Trophoblast cell (in vitro differentiated cells and primary cell): ENCODE measurements around the gene RBPJL.

Source experiments
- DNase-seq, 2 donors: peaks; one replicate each; pipeline ENCODE4 v3.0.0-alpha.2; 2016
- H2AFZ ChIP-seq: 2 replicates; pipeline ENCODE4 v1.6.1; 2013; ENCODE audit warnings: low read length, moderate library complexity, mild to moderate bottlenecking; ENCODE audit not compliant: insufficient read depth, poor library complexity
- H2AK5ac ChIP-seq: 2 replicates; pipeline ENCODE4 v1.6.1; 2013; ENCODE audit warnings: mild to moderate bottlenecking, low read length
- H2BK120ac ChIP-seq: 2 replicates; pipeline ENCODE4 v1.6.1; 2013; ENCODE audit warnings: low read length, mild to moderate bottlenecking, moderate library complexity; ENCODE audit not compliant: insufficient read depth, poor library complexity
- H2BK12ac ChIP-seq: 2 replicates; pipeline ENCODE4 v1.6.1; 2013; ENCODE audit warnings: mild to moderate bottlenecking, low read length, moderate library complexity
- H2BK5ac ChIP-seq: 2 replicates; pipeline ENCODE4 v1.6.1; 2013; ENCODE audit warnings: low read length, low read depth, moderate library complexity, mild to moderate bottlenecking; ENCODE audit not compliant: poor library complexity
- H3K14ac ChIP-seq: 2 replicates; pipeline ENCODE4 v1.6.1; 2013; ENCODE audit warnings: mild to moderate bottlenecking, low read length
- H3K18ac ChIP-seq: 2 replicates; pipeline ENCODE4 v1.6.1; 2013; ENCODE audit warnings: mild to moderate bottlenecking, low read length
- H3K23ac ChIP-seq: 2 replicates; pipeline ENCODE4 v1.6.1; 2013; ENCODE audit warnings: low read length
- H3K27ac ChIP-seq: 2 replicates; pipeline ENCODE4 v1.5.1; 2013; ENCODE audit warnings: low read depth, mild to moderate bottlenecking, inconsistent platforms, low read length, moderate library complexity
- H3K27me3 ChIP-seq: 2 replicates; pipeline ENCODE4 v1.6.1; 2013; ENCODE audit warnings: inconsistent platforms, mild to moderate bottlenecking, low read length, moderate library complexity; ENCODE audit not compliant: insufficient read depth
- H3K36me3 ChIP-seq, 2 experiments: 1 replicate in 1 of 2; 2 replicates in 1 of 2; pipeline ENCODE4 v1.6.1; 2013; ENCODE audit warnings: low read length in 2 of 2, mild to moderate bottlenecking in 2 of 2, moderate library complexity in 1 of 2; ENCODE audit not compliant: insufficient read depth in 2 of 2, control insufficient read depth in 1 of 2
- H3K4ac ChIP-seq: 2 replicates; pipeline ENCODE4 v1.6.1; 2013; ENCODE audit warnings: low read depth, mild to moderate bottlenecking, low read length, moderate library complexity
- H3K4me1 ChIP-seq, 2 experiments: 1 replicate in 1 of 2; 2 replicates in 1 of 2; pipeline ENCODE4 v1.6.1; 2013; ENCODE audit warnings: low read length in 2 of 2, mild to moderate bottlenecking in 2 of 2, moderate library complexity in 1 of 2; ENCODE audit not compliant: insufficient read depth in 2 of 2, control insufficient read depth in 1 of 2
- H3K4me2 ChIP-seq: 2 replicates; pipeline ENCODE4 v1.6.1; 2013; ENCODE audit warnings: inconsistent platforms, mild to moderate bottlenecking, low read length, moderate library complexity
- H3K4me3 ChIP-seq: 2 replicates; pipeline ENCODE4 v1.5.1; 2013; ENCODE audit warnings: mild to moderate bottlenecking, low read depth, low read length, inconsistent platforms
- H3K79me1 ChIP-seq: one replicate; pipeline ENCODE4 v1.6.1; 2013; ENCODE audit warnings: low read length
- H3K79me2 ChIP-seq: 2 replicates; pipeline ENCODE4 v1.6.1; 2013; ENCODE audit warnings: low read length, mild to moderate bottlenecking; ENCODE audit not compliant: control insufficient read depth, insufficient read depth, poor library complexity
- H3K9ac ChIP-seq: 2 replicates; pipeline ENCODE4 v1.6.1; 2013; ENCODE audit warnings: mild to moderate bottlenecking, low read length
- H3K9me3 ChIP-seq: 2 replicates; pipeline ENCODE4 v1.6.1; 2013; ENCODE audit warnings: low read depth, mild to moderate bottlenecking, control low read depth, inconsistent platforms, low read length; ENCODE audit not compliant: insufficient read depth
- H4K12ac ChIP-seq: 2 replicates; pipeline ENCODE4 v1.6.1; 2013; ENCODE audit warnings: low read depth, mild to moderate bottlenecking, low read length, moderate library complexity
- H4K8ac ChIP-seq: 2 replicates; pipeline ENCODE4 v1.6.1; 2013; ENCODE audit warnings: low read depth, mild to moderate bottlenecking, low read length, moderate library complexity
- H4K91ac ChIP-seq: one replicate; pipeline ENCODE4 v1.6.1; 2013; ENCODE audit warnings: low read depth, mild to moderate bottlenecking, low read length, moderate library complexity
- WGBS: extraction: QIAGEN DNeasy Blood & Tissue Kit; methylation state at CpG from one replicate; pipeline ENCODE4 v1.1.7; 2013; ENCODE audit warnings: missing lambda C conversion rate; ENCODE audit not compliant: insufficient read length, insufficient coverage; ENCODE audit errors: extremely low coverage; 5-methylcytosine and 5-hydroxymethylcytosine counted together

Gene RBPJL

GRCh38 chr20:45304464-45304999 is 2.1 kb upstream of the RBPJL start:
- no peaks in the 10 kb centered on the region for H3K36me3 ChIP-seq
- peaks cover 0 to 3% of the 10 kb centered on the region in 2 experiments for H3K4me1 ChIP-seq
- no peak overlapping the region for H2BK12ac ChIP-seq
- no peak overlapping the region for H3K18ac ChIP-seq
- no peak for DNase-seq
- H2AFZ ChIP-seq, result no peak overlapping the region
- no peak overlapping the region for H2AK5ac ChIP-seq
- no CpG with 5 or more reads among the region's 43 CpGs for WGBS
- H3K4ac ChIP-seq, result no peak overlapping the region
- no peak overlapping the region for H3K4me3 ChIP-seq
- H2BK120ac ChIP-seq, result no peak overlapping the region
- peaks cover 4% of the 10 kb centered on the region for H3K9me3 ChIP-seq
- no peak overlapping the region for H3K27ac ChIP-seq
- no peak overlapping the region for H4K91ac ChIP-seq
- no peak overlapping the region for H3K23ac ChIP-seq
- H3K14ac ChIP-seq, result no peak overlapping the region
- no peaks in the 10 kb centered on the region for H3K79me1 ChIP-seq
- no peak overlapping the region for H3K9ac ChIP-seq
- no peak overlapping the region for H4K8ac ChIP-seq
- H3K79me2 ChIP-seq, result no peaks in the 10 kb centered on the region
- no peaks in the 10 kb centered on the region for H3K27me3 ChIP-seq
- no peak overlapping the region for H2BK5ac ChIP-seq
- H4K12ac ChIP-seq, result no peak overlapping the region
- H3K4me2 ChIP-seq, result no peak overlapping the region

- Histone ChIP-seq H3K36me3 (no peaks in the 10 kb centered on the region), H3K27me3 (no peaks in the 10 kb centered on the region), H4K8ac (no peak overlapping the region), H2BK12ac (no peak overlapping the region), H3K4me3 (no peak overlapping the region), H3K4me2 (no peak overlapping the region), H4K12ac (no peak overlapping the region), H2BK5ac (no peak overlapping the region), H2AFZ (no peak overlapping the region), H3K9ac (no peak overlapping the region), H3K79me1 (no peaks in the 10 kb centered on the region), H2AK5ac (no peak overlapping the region), H2BK120ac (no peak overlapping the region), H3K4me1 (peaks cover 0 to 3% of the 10 kb centered on the region in 2 experiments), H3K4ac (no peak overlapping the region), H3K18ac (no peak overlapping the region), H3K9me3 (peaks cover 4% of the 10 kb centered on the region), H3K14ac (no peak overlapping the region), H4K91ac (no peak overlapping the region), H3K27ac (no peak overlapping the region), H3K79me2 (no peaks in the 10 kb centered on the region), H3K23ac (no peak overlapping the region)
- DNase-seq, result no peak
- WGBS, result no CpG with 5 or more reads among the region's 4 CpGs
These were observed 1.4 kb upstream of the RBPJL start for GRCh38 chr20:45305262-45305661.

GRCh38 chr20:45307076-45307640 is 518 bp downstream of the RBPJL start:
- no peaks in the 10 kb centered on the region for H3K27me3 ChIP-seq
- no peak overlapping the region for H4K12ac ChIP-seq
- no peak overlapping the region for H3K4me2 ChIP-seq
- H3K4me1 ChIP-seq, result peaks cover 0 to 8% of the 10 kb centered on the region in 2 experiments
- no peak overlapping the region for H4K91ac ChIP-seq
- no peak overlapping the region for H2AK5ac ChIP-seq
- no peak overlapping the region for H2BK120ac ChIP-seq
- H3K9me3 ChIP-seq, result peaks cover 4% of the 10 kb centered on the region
- no peak overlapping the region for H3K14ac ChIP-seq
- no peak overlapping the region for H2BK12ac ChIP-seq
- no peaks in the 10 kb centered on the region for H3K79me2 ChIP-seq
- H3K79me1 ChIP-seq, result no peaks in the 10 kb centered on the region
- no peak overlapping the region for H3K27ac ChIP-seq
- H3K18ac ChIP-seq, result no peak overlapping the region
- H3K36me3 ChIP-seq, result no peaks in the 10 kb centered on the region
- H3K4ac ChIP-seq, result no peak overlapping the region
- no peak overlapping the region for H3K9ac ChIP-seq
- no peak overlapping the region for H3K4me3 ChIP-seq
- no peak overlapping the region for H2BK5ac ChIP-seq
- H2AFZ ChIP-seq, result no peak overlapping the region
- no peak overlapping the region for H3K23ac ChIP-seq
- no peak overlapping the region for H4K8ac ChIP-seq
- no peak for DNase-seq
- WGBS, result no CpG with 5 or more reads among the region's 16 CpGs

GRCh38 chr20:45308117-45308778 is 1.6 kb downstream of the RBPJL start, which contains the start of gene MATN4:
MATN4 (minus strand) TSS chr20:45308299; CDS start chr20:45305582, 2,717 bp downstream.
- no peak within 1 kb of the TSS for H3K4me2 ChIP-seq

More at GRCh38 chr20:45308117-45308778, 1.6 kb downstream of the RBPJL start, which contains the start of gene MATN4:
- no peak within 1 kb of the TSS for H3K4ac ChIP-seq
- H3K9ac ChIP-seq, result no peak within 1 kb of the TSS
- H3K27ac ChIP-seq, result no peak within 1 kb of the TSS
- H3K4me3 ChIP-seq, result no peak within 1 kb of the TSS
- no peaks in the 10 kb centered on the region for H3K79me1 ChIP-seq
- DNase-seq, result no peak
- H3K18ac ChIP-seq, result no peak within 1 kb of the TSS
- H3K27me3 ChIP-seq, result no peaks in the 10 kb centered on the region
- H4K8ac ChIP-seq, result no peak within 1 kb of the TSS
- H2BK12ac ChIP-seq, result no peak within 1 kb of the TSS
- H3K14ac ChIP-seq, result no peak within 1 kb of the TSS
- WGBS, result no CpG with 5 or more reads among the region's 20 CpGs
- H3K23ac ChIP-seq, result no peak within 1 kb of the TSS
- H2BK120ac ChIP-seq, result no peak within 1 kb of the TSS
- no peaks in the 10 kb centered on the region for H3K36me3 ChIP-seq
- no peak within 1 kb of the TSS for H4K12ac ChIP-seq
- H4K91ac ChIP-seq, result no peak within 1 kb of the TSS
- H2BK5ac ChIP-seq, result no peak within 1 kb of the TSS
- H2AFZ ChIP-seq, result no peak within 1 kb of the TSS
- H3K4me1 ChIP-seq, result peaks cover 0 to 9% of the 10 kb centered on the region in 2 experiments
- H3K9me3 ChIP-seq, result peaks cover 3% of the 10 kb centered on the region
- H2AK5ac ChIP-seq, result no peak within 1 kb of the TSS
- no peaks in the 10 kb centered on the region for H3K79me2 ChIP-seq
